Astrocyte of the spinal cord (primary cell): ENCODE measurements around the gene NEDD4.

Experiments used
- DNase-seq: peaks from one replicate; pipeline ENCODE4 v3.0.0; 2011; ENCODE audit warnings: low read depth, low spot score
- H3K4me3 ChIP-seq: 2 replicates; pipeline ENCODE4 v1.5.1; 2011; ENCODE audit warnings: low read depth, mild to moderate bottlenecking, low read length, moderate library complexity
- CTCF ChIP-seq: IDR thresholded peaks from 2 replicates; pipeline ENCODE4 v1.5.1; 2012; ENCODE audit warnings: low read depth, mild to moderate bottlenecking, low read length, inconsistent platforms
- in situ Hi-C: cut with HindIII; loops from 2 replicates; pipeline ENCODE4 v1.10.0; 2017; ENCODE audit warnings: low sequenced_read_pairs

Gene NEDD4

GRCh38 chr15:55835866-55836265 lies 157.5 kb downstream of the NEDD4 start:
- in situ Hi-C loops = no loop called here
- H3K4me3 ChIP-seq = no peak overlapping the region
- no peak for DNase-seq
- no peak for TF ChIP-seq CTCF

- H3K4me3 ChIP-seq = no peak overlapping the region
- in situ Hi-C loops = no loop called here
- no peak for DNase-seq
- TF ChIP-seq CTCF = no peak
These were observed 159.1 kb downstream of the NEDD4 start for GRCh38 chr15:55834331-55834730.

GRCh38 chr15:55829826-55830225 lies 163.6 kb downstream of the NEDD4 start:
- no peak overlapping the region for H3K4me3 ChIP-seq
- TF ChIP-seq CTCF = no peak
- in situ Hi-C loops = no loop called here
- no peak for DNase-seq

- DNase-seq = no peak
- in situ Hi-C loops = no loop called here
- no peak for TF ChIP-seq CTCF
- H3K4me3 ChIP-seq = no peak overlapping the region
These were observed 165.5 kb downstream of the NEDD4 start for GRCh38 chr15:55827955-55828354.

GRCh38 chr15:55827204-55827603 lies 166.2 kb downstream of the NEDD4 start:
- DNase-seq = no peak
- peak; percentile 2 for TF ChIP-seq CTCF
- in situ Hi-C loops = no loop called here
- no peak overlapping the region for H3K4me3 ChIP-seq

GRCh38 chr15:55824857-55825613 lies 168.4 kb downstream of the NEDD4 start:
- no peak for DNase-seq
- in situ Hi-C loops = no loop called here
- TF ChIP-seq CTCF = no peak
- no peak overlapping the region for H3K4me3 ChIP-seq
